BJ (cell line): Measurements from ENCODE around the gene ANKRD17. TPM values are rescaled to one million over a fixed set of nuclear protein-coding genes. Genes with fewer than 3 reads are reported as not detected.

Experiments used
- CTCF ChIA-PET: fragments of 350-600 bp; formaldehyde crosslinking; extraction: SDS; loops from one replicate; lab custom pipeline; 2021; ENCODE audit warnings: antibody characterized with exemption, inconsistent platforms; lab: Yijun Ruan, JAX
- POLR2A ChIA-PET: fragments of 300-600 bp; sonication (Branson Sonifier 250); formaldehyde crosslinking; extraction: SDS; loops from one replicate; lab custom pipeline; 2021; ENCODE audit warnings: antibody characterized with exemption; lab: Charles Lee
- DNase-seq: peaks from one replicate; pipeline ENCODE4 v3.0.0-alpha.2; 2011; ENCODE audit warnings: low read depth
- H3K27me3 ChIP-seq: 2 replicates; pipeline ENCODE4 v1.6.0; 2011; ENCODE audit warnings: low read length; ENCODE audit not compliant: control insufficient read depth, insufficient read depth
- H3K36me3 ChIP-seq: 2 replicates; pipeline ENCODE4 v1.5.1; 2011; ENCODE audit warnings: low read length; ENCODE audit not compliant: control insufficient read depth, insufficient read depth
- H3K4me3 ChIP-seq: 2 replicates; pipeline ENCODE4 v1.5.1; 2011; ENCODE audit warnings: low read depth, mild to moderate bottlenecking, control low read depth, low read length
- polyA plus RNA-seq: library from polyadenylated mRNA; depleted of rRNA; stranded (reverse); fragments of >200 nt; gene quantifications from 2 replicates; pipeline ENCODE4 v1.2.3, GENCODE V29; 2011
- TF ChIP-seq, protein P1 (sequence below): IDR thresholded peaks from 2 replicates; pipeline ENCODE4 v1.5.1; 2011; ENCODE audit warnings: low read depth, mild to moderate bottlenecking, control low read depth, inconsistent platforms, low read length, moderate library complexity; ENCODE audit not compliant: insufficient read depth

Gene ANKRD17
- polyA plus RNA-seq, 1 experiment, result 39.6 TPM

DNA sequence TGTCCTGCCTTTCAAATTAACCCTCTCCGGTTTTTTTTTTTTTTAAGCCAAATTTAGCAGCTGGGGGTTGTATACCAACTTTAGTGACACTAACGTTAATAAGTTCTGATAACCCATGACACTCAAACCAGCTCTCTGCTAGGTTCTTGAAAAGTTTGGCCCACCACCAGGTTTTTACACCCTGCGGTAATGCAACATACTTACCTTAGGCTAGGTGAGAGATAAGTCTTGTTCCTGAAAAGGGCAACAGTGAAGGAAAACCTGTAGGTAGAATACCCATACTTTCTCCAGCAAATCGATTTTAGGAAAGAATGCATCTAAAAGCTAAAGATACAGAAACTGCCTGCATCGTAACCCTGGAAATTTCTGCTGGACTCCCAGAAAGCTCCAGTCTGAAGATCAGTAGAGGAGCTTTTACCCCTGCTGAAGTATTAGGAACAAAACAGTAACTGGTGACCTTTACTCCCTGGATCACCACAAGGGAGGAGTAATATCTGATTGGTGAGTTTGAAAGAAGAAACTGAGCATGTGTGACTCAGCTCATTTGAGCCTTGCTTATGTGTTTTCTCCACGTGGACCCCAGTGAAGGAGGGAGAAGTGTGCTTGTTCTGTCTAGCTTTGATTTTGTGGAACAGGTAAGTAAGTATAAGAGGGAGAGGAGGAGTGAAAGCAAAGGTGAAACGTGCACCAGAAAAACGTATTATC is 154.6 kb downstream of the ANKRD17 start:
- Histone ChIP-seq H3K4me3 (no peak overlapping the region), H3K36me3 (peaks cover 12% of the 10 kb centered on the region), H3K27me3 (no peaks in the 10 kb centered on the region)
- ChIA-PET CTCF (interaction anchor here (0.6 to 1.7 kb wide), 4 partner anchors 8 to 66 kb away, joined by 3 to 4 read pairs (median 4); no protein-coding TSS in a partner anchor), POLR2A (no interaction called here)
- no peak for DNase-seq
- TF ChIP-seq, protein P1, sequence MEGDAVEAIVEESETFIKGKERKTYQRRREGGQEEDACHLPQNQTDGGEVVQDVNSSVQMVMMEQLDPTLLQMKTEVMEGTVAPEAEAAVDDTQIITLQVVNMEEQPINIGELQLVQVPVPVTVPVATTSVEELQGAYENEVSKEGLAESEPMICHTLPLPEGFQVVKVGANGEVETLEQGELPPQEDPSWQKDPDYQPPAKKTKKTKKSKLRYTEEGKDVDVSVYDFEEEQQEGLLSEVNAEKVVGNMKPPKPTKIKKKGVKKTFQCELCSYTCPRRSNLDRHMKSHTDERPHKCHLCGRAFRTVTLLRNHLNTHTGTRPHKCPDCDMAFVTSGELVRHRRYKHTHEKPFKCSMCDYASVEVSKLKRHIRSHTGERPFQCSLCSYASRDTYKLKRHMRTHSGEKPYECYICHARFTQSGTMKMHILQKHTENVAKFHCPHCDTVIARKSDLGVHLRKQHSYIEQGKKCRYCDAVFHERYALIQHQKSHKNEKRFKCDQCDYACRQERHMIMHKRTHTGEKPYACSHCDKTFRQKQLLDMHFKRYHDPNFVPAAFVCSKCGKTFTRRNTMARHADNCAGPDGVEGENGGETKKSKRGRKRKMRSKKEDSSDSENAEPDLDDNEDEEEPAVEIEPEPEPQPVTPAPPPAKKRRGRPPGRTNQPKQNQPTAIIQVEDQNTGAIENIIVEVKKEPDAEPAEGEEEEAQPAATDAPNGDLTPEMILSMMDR, result no peak

DNA sequence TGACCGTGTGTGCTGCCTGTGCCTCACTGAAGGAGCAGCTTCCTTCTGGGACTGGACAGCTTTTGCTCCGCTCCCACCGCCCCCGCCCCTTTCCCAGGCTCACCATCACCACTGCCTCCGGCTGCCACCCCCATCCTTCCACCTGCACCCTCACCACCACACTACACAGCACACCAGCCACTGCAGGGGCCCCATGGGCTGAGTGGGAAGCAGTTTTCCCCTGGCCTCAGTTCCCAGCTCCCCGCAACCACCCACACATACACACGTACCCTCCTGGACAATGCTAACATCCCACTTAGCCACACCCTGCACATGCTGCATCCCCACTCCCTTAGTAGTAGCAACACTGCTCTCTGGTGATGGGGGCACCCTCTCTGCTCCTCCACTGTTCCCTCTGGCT is 159.5 kb downstream of the ANKRD17 start:
- CTCF ChIA-PET, result no interaction called here
- POLR2A ChIA-PET, result no interaction called here
- Histone ChIP-seq H3K4me3 (no peak overlapping the region), H3K36me3 (peaks cover 15% of the 10 kb centered on the region), H3K27me3 (no peaks in the 10 kb centered on the region)
- TF ChIP-seq, protein P1, result no peak
- DNase-seq, result no peak

DNA sequence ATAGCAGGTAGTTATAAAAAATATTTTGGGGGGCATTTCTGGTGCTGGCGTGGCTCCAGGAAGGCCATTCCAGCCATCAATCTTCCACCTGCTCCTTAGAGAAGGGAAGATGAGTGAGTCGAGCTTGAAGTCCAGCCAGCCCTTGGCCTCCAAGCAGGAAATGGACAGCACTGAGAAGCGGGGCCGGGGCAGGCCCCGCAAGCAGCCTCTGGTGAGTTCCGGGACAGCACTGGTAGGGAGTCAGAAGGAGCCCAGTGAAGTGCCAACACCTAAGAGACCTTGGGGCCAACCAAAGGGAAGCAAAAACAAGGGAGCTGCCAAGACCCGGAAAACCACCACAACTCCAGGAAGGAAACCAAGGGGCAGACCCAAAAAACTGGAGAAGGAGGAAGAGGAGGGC is 159.9 kb downstream of the ANKRD17 start:
- Histone ChIP-seq H3K36me3 (peaks cover 14% of the 10 kb centered on the region), H3K27me3 (no peaks in the 10 kb centered on the region), H3K4me3 (no peak overlapping the region)
- no peak for DNase-seq
- ChIA-PET CTCF (no interaction called here), POLR2A (no interaction called here)
- TF ChIP-seq, protein P1, result no peak

DNA sequence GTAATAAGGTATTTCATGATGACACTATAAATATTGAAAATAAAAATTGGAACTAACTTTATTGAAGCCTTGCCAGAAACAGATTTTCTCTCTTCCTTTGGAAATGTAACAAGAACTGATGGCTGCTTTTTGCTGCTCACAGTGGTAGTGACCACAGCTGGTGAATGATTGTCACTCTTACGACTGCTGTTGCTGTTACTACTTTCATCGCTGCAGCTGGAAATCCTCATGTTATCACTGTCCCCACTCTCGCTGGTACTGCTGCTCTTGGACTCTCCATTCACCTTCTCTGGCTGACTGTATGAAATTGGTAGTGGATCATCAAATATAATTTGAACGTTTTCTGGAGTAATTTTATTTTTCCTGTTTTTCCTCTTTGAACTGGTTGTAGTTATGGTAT is 160.6 kb downstream of the ANKRD17 start:
- peaks cover 14% of the 10 kb centered on the region for H3K36me3 ChIP-seq
- POLR2A ChIA-PET, result no interaction called here
- H3K27me3 ChIP-seq, result no peaks in the 10 kb centered on the region
- TF ChIP-seq, protein P1, result no peak
- CTCF ChIA-PET, result no interaction called here
- no peak for DNase-seq
- no peak overlapping the region for H3K4me3 ChIP-seq

DNA sequence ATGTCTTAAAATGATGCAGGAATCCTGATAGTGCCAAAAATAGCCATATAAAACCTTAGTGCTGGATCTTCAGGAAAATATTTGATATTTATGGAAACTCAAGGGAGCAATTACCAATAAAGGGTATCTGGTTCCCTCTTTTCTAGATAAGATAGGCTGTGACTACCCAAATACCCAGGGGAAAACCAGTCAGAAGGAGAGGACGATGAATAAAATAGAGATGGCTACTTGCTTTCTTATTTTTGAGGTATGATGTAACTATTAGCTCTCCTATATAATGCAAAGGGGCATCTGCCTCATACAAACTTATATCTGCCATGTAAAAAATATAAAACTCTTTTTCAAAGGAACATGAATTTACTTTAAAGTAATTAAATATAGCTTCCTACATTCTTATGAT is 165.7 kb downstream of the ANKRD17 start:
- Histone ChIP-seq H3K4me3 (no peak overlapping the region), H3K36me3 (peaks cover 11% of the 10 kb centered on the region), H3K27me3 (no peaks in the 10 kb centered on the region)
- ChIA-PET POLR2A (no interaction called here), CTCF (interaction anchor here (1.6 kb wide), 1 partner anchor 27 kb away, joined by 3 read pairs; no protein-coding TSS in a partner anchor)
- TF ChIP-seq, protein P1, result no peak
- DNase-seq, result no peak
